Stimulated activated CD4-positive, alpha-beta T cell treated with anti-CD3 and anti-CD28 coated beads, Interleukin-4, amount 100 ng/mL, for 48 hours (primary cell): ENCODE measurements around the gene RGMA.

Experiments
- DNase-seq, 2 donors: peaks; one replicate each; pipeline ENCODE4 v3.0.0-alpha.2; 2020; ENCODE audit warnings: low read depth in 2 of 2

The RGMA gene

GRCh38 chr15:93091465-93091864 is 2.5 kb upstream of the RGMA start:
- no peak for DNase-seq

- DNase-seq: no peak
These were observed 805 bp upstream of the RGMA start for GRCh38 chr15:93089727-93090305.

- DNase-seq: no peak
These were observed 621 bp downstream of the RGMA start for GRCh38 chr15:93088200-93088980.

GRCh38 chr15:93087825-93088199 is 1.2 kb downstream of the RGMA start:
- peak; percentile 45 to 65 for DNase-seq

GRCh38 chr15:93086791-93087190 is 2.2 kb downstream of the RGMA start:
- DNase-seq: no peak

GRCh38 chr15:93085692-93086091 is 3.3 kb downstream of the RGMA start:
- no peak for DNase-seq

- no peak for DNase-seq
These were observed 6.2 kb downstream of the RGMA start for GRCh38 chr15:93082861-93083260.

GRCh38 chr15:93081399-93081798 is 7.6 kb downstream of the RGMA start:
- DNase-seq: no peak

- no peak for DNase-seq
These were observed 8.6 kb downstream of the RGMA start for GRCh38 chr15:93080451-93080850.

- no peak for DNase-seq
These were observed 12.1 kb downstream of the RGMA start for GRCh38 chr15:93076875-93077274.

GRCh38 chr15:93076217-93076616 is 12.8 kb downstream of the RGMA start:
- no peak for DNase-seq

- no peak for DNase-seq
These were observed 14.4 kb downstream of the RGMA start for GRCh38 chr15:93074599-93074998.

GRCh38 chr15:93073465-93073952 is 15.5 kb downstream of the RGMA start:
- no peak for DNase-seq

- no peak for DNase-seq
These were observed 16.3 kb downstream of the RGMA start for GRCh38 chr15:93072411-93073394.

- DNase-seq: no peak
These were observed 17.0 kb downstream of the RGMA start for GRCh38 chr15:93072011-93072410.

GRCh38 chr15:93071469-93071936 is 17.5 kb downstream of the RGMA start:
- DNase-seq: no peak

GRCh38 chr15:93070551-93071296 is 18.3 kb downstream of the RGMA start:
- no peak for DNase-seq

GRCh38 chr15:93070132-93070531 is 18.9 kb downstream of the RGMA start:
- no peak for DNase-seq

GRCh38 chr15:93068581-93069199 is 20.3 kb downstream of the RGMA start:
- no peak for DNase-seq

GRCh38 chr15:93067649-93068085 is 21.3 kb downstream of the RGMA start:
- DNase-seq: no peak
